Epithelial cell of esophagus (primary cell): ENCODE data around the gene SPOCK1.

Experiments used
- DNase-seq: peaks from one replicate; pipeline ENCODE4 v3.0.0; 2010; ENCODE audit warnings: low read depth
- H3K4me3 ChIP-seq: 2 replicates; pipeline ENCODE4 v1.5.1; 2011; ENCODE audit warnings: mild to moderate bottlenecking, low read length, control low read depth
- TF ChIP-seq, protein P1 (sequence below): IDR thresholded peaks from 2 replicates; pipeline ENCODE4 v1.5.1; 2011; ENCODE audit warnings: low read depth, mild to moderate bottlenecking, low read length, control low read depth, inconsistent platforms; ENCODE audit not compliant: insufficient read depth; ENCODE audit errors: missing control alignments

Gene SPOCK1

DNA sequence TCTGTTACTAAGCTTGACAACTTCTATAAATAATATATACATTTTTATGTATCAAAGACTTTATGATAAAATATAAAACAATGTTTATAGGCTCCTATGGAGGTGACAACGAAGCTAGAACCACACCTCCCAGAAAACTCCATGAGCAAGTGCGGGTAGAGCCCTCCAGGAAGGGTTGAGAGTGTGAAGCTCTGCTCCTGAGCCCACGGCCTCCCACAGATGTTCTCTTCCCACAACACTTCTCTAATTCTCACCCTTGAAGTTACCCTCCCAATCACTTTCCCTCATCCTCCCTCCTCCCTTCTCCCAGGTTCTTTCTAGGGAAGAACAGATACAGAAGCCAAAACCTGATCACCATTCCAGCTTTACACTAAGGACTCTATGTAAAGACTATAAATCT, 427.6 kb downstream of the SPOCK1 start:
- TF ChIP-seq, protein P1, sequence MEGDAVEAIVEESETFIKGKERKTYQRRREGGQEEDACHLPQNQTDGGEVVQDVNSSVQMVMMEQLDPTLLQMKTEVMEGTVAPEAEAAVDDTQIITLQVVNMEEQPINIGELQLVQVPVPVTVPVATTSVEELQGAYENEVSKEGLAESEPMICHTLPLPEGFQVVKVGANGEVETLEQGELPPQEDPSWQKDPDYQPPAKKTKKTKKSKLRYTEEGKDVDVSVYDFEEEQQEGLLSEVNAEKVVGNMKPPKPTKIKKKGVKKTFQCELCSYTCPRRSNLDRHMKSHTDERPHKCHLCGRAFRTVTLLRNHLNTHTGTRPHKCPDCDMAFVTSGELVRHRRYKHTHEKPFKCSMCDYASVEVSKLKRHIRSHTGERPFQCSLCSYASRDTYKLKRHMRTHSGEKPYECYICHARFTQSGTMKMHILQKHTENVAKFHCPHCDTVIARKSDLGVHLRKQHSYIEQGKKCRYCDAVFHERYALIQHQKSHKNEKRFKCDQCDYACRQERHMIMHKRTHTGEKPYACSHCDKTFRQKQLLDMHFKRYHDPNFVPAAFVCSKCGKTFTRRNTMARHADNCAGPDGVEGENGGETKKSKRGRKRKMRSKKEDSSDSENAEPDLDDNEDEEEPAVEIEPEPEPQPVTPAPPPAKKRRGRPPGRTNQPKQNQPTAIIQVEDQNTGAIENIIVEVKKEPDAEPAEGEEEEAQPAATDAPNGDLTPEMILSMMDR: no peak
- no peak for DNase-seq
- no peak overlapping the region for H3K4me3 ChIP-seq

DNA sequence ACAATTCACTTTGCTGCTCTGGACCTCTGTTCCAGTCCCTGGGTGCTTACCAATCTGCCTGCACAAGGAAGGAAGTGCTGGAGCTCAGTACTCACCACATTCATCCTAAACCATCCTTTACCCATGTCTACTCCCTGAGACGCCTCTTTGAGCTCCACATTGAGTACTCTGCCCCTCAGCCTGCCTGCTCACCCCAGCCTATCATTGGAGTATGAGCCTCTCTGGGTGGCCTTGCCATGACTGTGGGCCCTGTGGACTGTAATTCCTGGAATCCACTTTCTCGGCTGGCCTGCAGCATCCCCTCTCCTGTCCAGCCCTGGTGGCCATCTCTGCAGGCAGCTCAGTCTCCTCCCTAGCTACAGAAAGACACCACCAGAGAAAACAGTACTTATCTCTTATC, 428.6 kb downstream of the SPOCK1 start:
- H3K4me3 ChIP-seq: no peak overlapping the region
- no peak for DNase-seq
- TF ChIP-seq, protein P1: no peak

DNA sequence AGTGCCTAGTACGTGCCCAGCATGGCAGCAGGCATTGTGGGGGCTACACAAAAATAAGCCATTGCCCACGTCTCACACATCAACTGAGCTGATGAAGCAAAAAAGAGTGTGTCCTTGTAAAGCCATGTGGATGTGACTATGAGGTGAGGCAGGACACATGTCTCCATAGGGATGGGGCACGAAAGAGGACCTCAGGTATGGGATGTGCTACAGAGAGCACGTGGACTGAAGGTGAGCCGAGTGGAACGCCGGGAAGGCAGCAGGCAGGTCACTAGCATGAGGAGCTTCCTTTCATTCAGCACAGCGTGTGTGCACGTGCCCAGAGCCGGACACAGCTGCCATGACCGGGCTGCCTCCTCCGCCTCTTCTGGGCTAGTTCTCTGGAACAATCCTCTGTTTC, 429.8 kb downstream of the SPOCK1 start:
- TF ChIP-seq, protein P1: no peak
- no peak overlapping the region for H3K4me3 ChIP-seq
- DNase-seq: no peak

DNA sequence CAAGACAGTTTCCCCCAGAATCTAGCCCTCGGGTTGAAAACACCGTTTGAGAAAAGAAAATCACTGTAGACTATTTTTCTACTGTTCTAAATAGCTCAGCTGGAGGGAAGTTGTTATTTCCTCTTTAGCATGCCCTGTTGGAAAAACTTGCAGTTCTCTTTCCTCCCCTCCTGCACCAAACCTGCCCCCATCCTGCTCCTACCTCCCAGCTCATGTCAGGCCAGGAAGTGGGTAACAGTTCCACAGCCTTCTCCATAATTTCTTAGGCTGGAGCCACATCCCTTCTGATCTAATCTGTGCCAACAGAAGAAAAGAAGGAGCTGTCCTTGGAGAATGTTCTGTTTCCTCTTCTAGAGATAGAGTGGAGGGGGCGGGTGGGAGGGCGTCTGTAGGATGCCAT, 437.7 kb downstream of the SPOCK1 start:
- DNase-seq: no peak
- H3K4me3 ChIP-seq: no peak overlapping the region
- TF ChIP-seq, protein P1: no peak

DNA sequence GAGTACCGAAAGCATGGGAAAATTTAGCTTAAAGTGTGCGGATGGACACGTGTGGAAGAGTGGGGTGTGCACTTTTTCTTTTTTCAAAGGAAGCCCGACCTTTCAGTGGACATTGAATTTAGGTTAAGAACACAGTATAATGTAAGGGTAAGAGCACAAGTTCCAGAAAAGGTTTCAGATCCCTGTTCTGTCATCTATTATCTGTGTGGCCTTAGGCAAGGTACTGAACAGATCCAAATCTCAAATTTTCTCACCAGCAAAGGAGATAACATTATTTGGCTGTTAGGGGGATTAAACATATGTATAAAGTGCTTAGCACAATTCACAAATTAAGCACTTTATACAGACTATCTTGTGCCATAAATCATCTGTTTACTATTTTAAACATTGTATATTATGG, 441.0 kb downstream of the SPOCK1 start:
- TF ChIP-seq, protein P1: no peak
- no peak overlapping the region for H3K4me3 ChIP-seq
- DNase-seq: no peak

DNA sequence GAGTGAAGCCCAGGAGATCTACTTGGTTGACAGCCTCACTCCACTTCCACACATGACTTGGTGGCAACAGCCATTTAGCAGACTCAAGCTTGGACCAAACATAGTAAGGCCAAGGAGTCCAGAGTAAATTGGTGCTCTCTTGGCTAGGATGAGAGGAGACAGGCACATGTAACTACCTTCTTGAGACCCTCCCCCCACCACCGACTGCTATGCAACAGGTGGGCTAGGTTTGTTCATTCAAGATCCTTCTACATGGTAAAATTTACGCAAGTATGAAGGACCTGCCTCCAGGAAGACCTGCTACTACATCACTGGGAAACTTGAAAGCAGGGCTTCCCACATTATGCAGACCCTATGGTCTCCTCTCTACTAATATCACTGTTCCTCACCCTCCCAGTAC, 442.4 kb downstream of the SPOCK1 start:
- DNase-seq: no peak
- H3K4me3 ChIP-seq: no peak overlapping the region
- TF ChIP-seq, protein P1: no peak

DNA sequence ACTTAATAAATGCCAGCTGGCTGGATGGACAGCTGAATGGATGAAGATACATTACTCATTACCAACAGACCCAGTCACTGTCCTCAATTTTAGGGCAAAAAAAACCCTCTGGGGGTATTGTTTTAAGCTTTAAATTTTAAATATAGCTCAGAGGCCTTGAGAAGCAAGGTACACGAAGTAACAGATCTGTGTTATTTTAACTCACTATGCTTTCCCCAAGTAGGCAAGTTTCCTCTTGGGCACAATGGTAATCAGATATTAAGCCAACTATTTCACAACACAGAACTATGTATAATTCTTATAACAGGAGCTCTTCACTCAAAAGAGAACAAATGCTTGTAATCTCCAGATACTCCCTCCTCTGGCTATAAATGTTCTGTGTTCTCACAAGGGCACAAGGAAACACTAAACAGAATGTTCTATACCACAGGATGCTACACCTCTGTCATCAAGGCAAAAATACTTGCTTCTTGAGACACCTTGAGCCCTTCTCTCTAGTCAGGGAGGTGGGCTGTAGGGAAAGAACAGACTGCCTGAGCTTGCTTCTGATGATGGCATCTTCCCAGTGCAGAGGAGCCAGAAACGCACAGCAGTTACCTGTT, 443.8 kb downstream of the SPOCK1 start:
- TF ChIP-seq, protein P1: no peak
- H3K4me3 ChIP-seq: no peak overlapping the region
- no peak for DNase-seq
